Activated T-cell treated with anti-CD3 and anti-CD28 coated beads, Interleukin-2, amount 50 U/mL, for 24 hours (primary cell): Measurements from ENCODE around the gene RNF26.

Source experiments
- DNase-seq: peaks from one replicate; pipeline ENCODE4 v3.0.0-alpha.2; 2020
- H3K27ac Mint-ChIP-seq: 2 replicates; pipeline ENCODE4 v1.8.0; 2020; ENCODE audit warnings: mild to moderate bottlenecking, mixed read lengths
- H3K27me3 Mint-ChIP-seq: 2 replicates; pipeline ENCODE4 v1.8.0; 2020; ENCODE audit warnings: mixed read lengths
- H3K36me3 Mint-ChIP-seq: 2 replicates; pipeline ENCODE4 v1.8.0; 2020; ENCODE audit warnings: low read depth, mixed read lengths
- H3K4me1 Mint-ChIP-seq: 2 replicates; pipeline ENCODE4 v1.8.0; 2020; ENCODE audit warnings: low read depth, mixed read lengths
- H3K4me3 Mint-ChIP-seq: 2 replicates; pipeline ENCODE4 v1.8.0; 2020; ENCODE audit warnings: mild to moderate bottlenecking, moderate library complexity, mixed read lengths
- H3K9me3 Mint-ChIP-seq: 2 replicates; pipeline ENCODE4 v1.8.0; 2020; ENCODE audit warnings: mixed read lengths

The RNF26 gene

GRCh38 chr11:119338318-119338890 is 4.1 kb downstream of the RNF26 start:
- H3K36me3 Mint-ChIP-seq: peaks cover 30% of the 10 kb centered on the region
- H3K9me3 Mint-ChIP-seq: no peaks in the 10 kb centered on the region
- peak overlapping the region; percentile 15 for H3K4me3 Mint-ChIP-seq
- H3K4me1 Mint-ChIP-seq: peaks cover 48% of the 10 kb centered on the region
- no peak overlapping the region for H3K27ac Mint-ChIP-seq
- DNase-seq: peak; percentile 78
- peaks cover 37% of the 10 kb centered on the region for H3K27me3 Mint-ChIP-seq

GRCh38 chr11:119338965-119339588 is 4.8 kb downstream of the RNF26 start:
- Mint-ChIP-seq H3K27ac (peak overlapping the region; percentile 44), H3K4me1 (peaks cover 44% of the 10 kb centered on the region), H3K27me3 (peaks cover 40% of the 10 kb centered on the region), H3K36me3 (peaks cover 30% of the 10 kb centered on the region), H3K4me3 (peak overlapping the region; percentile 27), H3K9me3 (no peaks in the 10 kb centered on the region)
- DNase-seq: no peak

DNA sequence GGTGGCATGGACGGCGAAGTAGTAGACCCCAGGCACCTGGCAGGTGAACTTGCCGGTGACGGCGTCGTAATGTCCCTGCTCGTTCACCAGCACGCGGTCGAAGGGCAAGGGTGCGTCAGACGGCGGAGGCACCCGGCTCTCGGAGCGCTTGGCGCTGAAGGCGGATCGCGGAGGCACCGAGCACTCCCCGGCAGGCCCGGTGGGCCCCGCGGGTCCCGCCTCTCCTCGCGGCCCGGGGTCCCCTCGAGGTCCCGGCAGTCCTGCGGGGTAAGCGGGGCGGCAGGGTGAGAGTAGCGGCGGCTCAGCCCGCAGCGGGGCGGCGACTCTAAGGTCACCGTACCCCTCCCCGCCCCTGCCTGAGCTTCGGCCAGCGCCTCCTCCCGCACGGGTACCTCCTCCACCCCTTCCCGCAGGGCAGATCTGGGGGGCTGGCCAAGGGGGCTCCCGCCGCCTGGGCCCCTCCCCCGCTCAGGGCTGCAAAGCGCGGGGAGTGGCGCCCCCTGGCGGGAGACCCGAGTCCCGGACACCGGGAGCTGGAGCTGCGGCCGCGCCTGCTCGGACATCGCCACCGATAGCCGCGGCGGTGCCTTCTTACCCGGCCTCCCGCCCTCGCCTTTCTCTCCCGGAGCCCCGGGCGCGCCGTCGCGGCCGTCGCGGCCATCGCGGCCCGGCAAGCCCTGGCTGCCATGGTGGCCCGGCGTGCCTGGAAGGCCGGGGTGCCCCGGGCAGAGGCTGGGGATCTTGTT is 5.4 kb downstream of the RNF26 start:
- Mint-ChIP-seq H3K36me3 (peaks cover 28% of the 10 kb centered on the region), H3K4me3 (peak overlapping the region; percentile 27), H3K27me3 (peaks cover 46% of the 10 kb centered on the region), H3K27ac (no peak overlapping the region), H3K4me1 (peaks cover 44% of the 10 kb centered on the region), H3K9me3 (no peaks in the 10 kb centered on the region)
- no peak for DNase-seq

- H3K27ac Mint-ChIP-seq: no peak within 1 kb of the TSS
Observed at GRCh38 chr11:119340335-119341221, 6.3 kb downstream of the RNF26 start, which contains the start of gene C1QTNF5. TSS of gene C1QTNF5 (minus strand) at chr11:119340883. CDS start at chr11:119340397, 486 bp downstream.

DNA sequence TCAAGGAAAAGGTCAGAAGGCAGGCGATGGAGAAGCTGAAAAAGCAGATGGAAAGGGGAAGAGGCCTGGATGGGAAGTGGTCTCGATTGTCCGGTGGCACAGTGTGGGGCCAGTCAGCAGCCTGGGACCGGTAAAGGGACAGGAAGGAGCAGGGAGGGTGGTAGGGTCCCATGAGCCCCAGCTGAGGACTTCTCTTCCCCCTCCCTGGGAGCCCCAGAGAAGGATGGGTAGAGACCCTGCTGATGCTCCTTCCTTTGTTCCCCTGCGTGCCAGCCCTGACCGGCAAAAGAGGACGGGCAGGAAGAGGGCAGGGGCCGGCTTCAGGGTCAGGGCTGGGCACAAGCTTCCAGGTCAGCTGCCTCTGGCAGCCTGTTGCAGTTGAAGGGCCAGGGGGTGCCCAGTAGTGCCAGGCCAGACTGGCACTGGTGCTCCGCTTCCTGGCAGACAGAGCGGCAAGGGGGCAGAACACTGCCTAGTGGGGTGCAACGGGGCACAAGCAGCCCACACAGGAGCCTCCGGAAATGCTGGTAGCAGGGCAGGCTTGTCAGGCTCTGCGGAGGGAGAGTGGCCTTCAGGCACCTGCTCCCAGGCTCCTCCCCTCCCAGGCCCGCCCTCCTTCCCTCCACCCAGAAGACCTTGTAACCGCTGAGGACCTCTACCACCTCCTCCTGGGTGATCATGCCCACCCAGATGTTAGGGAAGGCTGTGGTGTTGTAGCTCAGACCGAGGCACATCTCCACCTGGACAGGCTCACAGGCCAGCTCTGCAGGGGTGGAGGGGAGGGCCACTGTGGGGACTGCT is 7.1 kb downstream of the RNF26 start:
- no peaks in the 10 kb centered on the region for H3K9me3 Mint-ChIP-seq
- H3K4me3 Mint-ChIP-seq: no peak overlapping the region
- peaks cover 27% of the 10 kb centered on the region for H3K4me1 Mint-ChIP-seq
- peaks cover 14% of the 10 kb centered on the region for H3K36me3 Mint-ChIP-seq
- H3K27me3 Mint-ChIP-seq: peaks cover 57% of the 10 kb centered on the region
- H3K27ac Mint-ChIP-seq: no peak overlapping the region
- DNase-seq: no peak

More at GRCh38 chr11:119340335-119341221, 6.3 kb downstream of the RNF26 start, which contains the start of gene C1QTNF5:
- H3K9me3 Mint-ChIP-seq: no peaks in the 10 kb centered on the region
- peaks cover 53% of the 10 kb centered on the region for H3K27me3 Mint-ChIP-seq
- H3K4me1 Mint-ChIP-seq: peaks cover 36% of the 10 kb centered on the region
- peaks cover 22% of the 10 kb centered on the region for H3K36me3 Mint-ChIP-seq
- no peak for DNase-seq
- H3K4me3 Mint-ChIP-seq: no peak within 1 kb of the TSS

DNA sequence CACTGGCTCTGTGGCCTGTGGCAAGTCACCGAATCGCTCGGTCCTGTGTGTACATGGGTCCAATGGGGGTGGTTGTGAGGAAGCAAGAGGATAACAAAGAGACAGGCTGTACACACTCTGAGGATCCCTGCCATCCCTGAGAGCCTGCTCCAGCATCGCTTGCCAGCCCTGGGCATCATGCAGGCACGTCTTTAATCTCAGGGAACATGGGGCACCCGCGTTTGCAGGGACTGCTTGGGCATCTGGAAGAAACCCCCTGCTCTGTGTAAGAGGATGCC is 7.6 kb downstream of the RNF26 start:
- Mint-ChIP-seq H3K9me3 (no peaks in the 10 kb centered on the region), H3K36me3 (peaks cover 9% of the 10 kb centered on the region), H3K27me3 (peaks cover 60% of the 10 kb centered on the region), H3K4me3 (no peak overlapping the region), H3K4me1 (peaks cover 23% of the 10 kb centered on the region), H3K27ac (no peak overlapping the region)
- no peak for DNase-seq

GRCh38 chr11:119342362-119343130 is 8.2 kb downstream of the RNF26 start:
- Mint-ChIP-seq H3K4me1 (peaks cover 20% of the 10 kb centered on the region), H3K27me3 (peaks cover 60% of the 10 kb centered on the region)

GRCh38 chr11:119343726-119344125 is 9.4 kb downstream of the RNF26 start:
- no peak for DNase-seq
- no peaks in the 10 kb centered on the region for H3K36me3 Mint-ChIP-seq
- H3K4me3 Mint-ChIP-seq: no peak overlapping the region
- H3K4me1 Mint-ChIP-seq: peaks cover 10% of the 10 kb centered on the region
- H3K9me3 Mint-ChIP-seq: no peaks in the 10 kb centered on the region
- no peak overlapping the region for H3K27ac Mint-ChIP-seq
- peaks cover 55% of the 10 kb centered on the region for H3K27me3 Mint-ChIP-seq

More at GRCh38 chr11:119342362-119343130, 8.2 kb downstream of the RNF26 start:
- no peaks in the 10 kb centered on the region for H3K9me3 Mint-ChIP-seq
- peaks cover 3% of the 10 kb centered on the region for H3K36me3 Mint-ChIP-seq
- DNase-seq: no peak
- no peak overlapping the region for H3K27ac Mint-ChIP-seq
- no peak overlapping the region for H3K4me3 Mint-ChIP-seq

DNA sequence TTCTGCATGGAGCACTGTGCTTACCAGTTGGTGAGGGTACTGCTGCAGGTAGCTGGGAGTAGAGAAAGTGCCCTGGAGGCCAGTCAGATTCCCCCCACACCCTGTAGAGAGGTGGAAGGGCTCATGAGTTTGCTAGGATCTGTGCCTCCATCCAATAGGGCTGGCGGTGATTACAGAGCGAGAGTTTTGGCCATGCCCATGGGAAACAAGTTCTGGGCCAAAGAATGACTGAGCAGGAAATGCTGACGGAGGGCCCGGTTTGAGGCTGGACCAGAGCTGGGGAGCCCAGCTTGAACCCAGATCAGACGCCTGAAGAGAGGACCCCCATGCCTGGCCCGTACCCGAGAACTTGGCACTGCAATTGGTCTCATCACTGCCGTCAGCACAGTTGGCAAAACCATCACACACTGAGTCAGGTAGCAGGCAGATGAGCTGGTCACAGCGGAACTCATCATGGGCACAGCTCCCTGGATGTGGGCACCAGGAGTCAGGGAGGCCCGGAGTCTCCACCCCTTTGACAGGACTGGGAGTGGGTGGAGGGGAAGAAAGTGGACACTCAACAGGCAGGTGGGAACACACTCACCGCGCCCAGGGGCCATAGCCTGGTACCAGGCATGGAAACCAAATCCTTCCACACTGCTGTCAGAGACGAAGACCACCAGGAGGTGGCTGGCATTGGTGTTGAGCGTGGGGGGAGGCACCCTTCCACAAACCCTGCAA is 10.1 kb downstream of the RNF26 start:
- Mint-ChIP-seq H3K36me3 (no peaks in the 10 kb centered on the region), H3K4me3 (no peak overlapping the region), H3K27me3 (peaks cover 47% of the 10 kb centered on the region), H3K4me1 (peaks cover 6% of the 10 kb centered on the region), H3K9me3 (no peaks in the 10 kb centered on the region), H3K27ac (no peak overlapping the region)
- no peak for DNase-seq

GRCh38 chr11:119345685-119346084 is 11.4 kb downstream of the RNF26 start:
- peaks cover 45% of the 10 kb centered on the region for H3K27me3 Mint-ChIP-seq
- H3K36me3 Mint-ChIP-seq: no peaks in the 10 kb centered on the region
- H3K27ac Mint-ChIP-seq: no peak overlapping the region
- no peaks in the 10 kb centered on the region for H3K9me3 Mint-ChIP-seq
- H3K4me3 Mint-ChIP-seq: no peak overlapping the region
- H3K4me1 Mint-ChIP-seq: peaks cover 8% of the 10 kb centered on the region
- DNase-seq: no peak

DNA sequence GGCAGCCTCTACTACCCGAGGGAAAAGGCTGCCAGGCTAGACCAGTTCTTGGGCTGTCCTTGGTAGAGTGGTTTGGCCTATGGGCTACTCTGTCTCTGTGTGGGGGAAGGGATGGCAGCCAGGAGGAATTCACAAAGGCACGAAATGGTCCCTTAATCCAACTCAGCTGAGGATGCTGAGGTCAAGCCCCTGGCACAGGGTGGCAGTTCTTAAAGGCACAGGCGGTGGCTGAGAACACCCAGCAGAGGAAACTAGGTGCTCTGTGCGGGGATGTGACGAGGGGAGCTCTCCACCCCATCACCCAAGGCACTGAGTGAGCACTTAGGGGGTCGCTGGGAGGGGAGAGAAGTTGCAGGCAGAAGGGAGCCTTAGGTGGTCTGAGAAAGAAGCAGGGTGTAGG is 12.3 kb downstream of the RNF26 start, which contains the start of gene MFRP:
MFRP (minus strand) TSS at position 101 of the 400 bp plus-strand sequence. CDS start 192 bp downstream, outside the sequence.
- Mint-ChIP-seq H3K27me3 (peaks cover 40% of the 10 kb centered on the region), H3K4me1 (peaks cover 2% of the 10 kb centered on the region), H3K27ac (no peak within 1 kb of the TSS), H3K4me3 (no peak within 1 kb of the TSS), H3K9me3 (no peaks in the 10 kb centered on the region), H3K36me3 (no peaks in the 10 kb centered on the region)
- DNase-seq: no peak

DNA sequence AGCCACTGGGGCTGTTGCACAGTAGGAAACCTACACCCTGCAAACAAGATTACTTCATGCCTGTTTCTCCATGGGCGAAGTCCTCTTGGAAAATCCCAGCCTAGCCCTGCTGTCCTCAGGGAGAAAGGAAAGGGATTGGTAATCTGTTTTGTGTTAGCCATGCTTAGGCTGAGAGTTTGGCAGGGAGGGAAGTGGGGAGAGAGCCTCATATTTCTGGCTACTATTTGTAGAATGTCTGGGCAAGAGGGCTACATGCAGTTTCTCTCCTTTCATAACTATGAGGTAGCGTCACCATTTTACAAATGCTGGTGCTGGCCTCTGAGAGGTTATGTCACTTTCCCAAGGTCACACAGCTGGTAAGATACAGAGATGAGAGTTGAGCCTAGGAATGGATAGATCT is 12.9 kb downstream of the RNF26 start:
- Mint-ChIP-seq H3K4me1 (peaks cover 2% of the 10 kb centered on the region), H3K4me3 (no peak overlapping the region), H3K9me3 (no peaks in the 10 kb centered on the region), H3K27me3 (peaks cover 40% of the 10 kb centered on the region), H3K27ac (no peak overlapping the region), H3K36me3 (no peaks in the 10 kb centered on the region)
- no peak for DNase-seq
